DMS53 treated with DMSO at 0.1 percent for 48 hours (cell line): ENCODE data around the gene RNASE12.

Experiments used
- DNase-seq: peaks from one replicate; lab custom pipeline; 2025; ENCODE audit not compliant: unreplicated experiment; lab: John Stamatoyannopoulos, UW

RNASE12 gene

DNA sequence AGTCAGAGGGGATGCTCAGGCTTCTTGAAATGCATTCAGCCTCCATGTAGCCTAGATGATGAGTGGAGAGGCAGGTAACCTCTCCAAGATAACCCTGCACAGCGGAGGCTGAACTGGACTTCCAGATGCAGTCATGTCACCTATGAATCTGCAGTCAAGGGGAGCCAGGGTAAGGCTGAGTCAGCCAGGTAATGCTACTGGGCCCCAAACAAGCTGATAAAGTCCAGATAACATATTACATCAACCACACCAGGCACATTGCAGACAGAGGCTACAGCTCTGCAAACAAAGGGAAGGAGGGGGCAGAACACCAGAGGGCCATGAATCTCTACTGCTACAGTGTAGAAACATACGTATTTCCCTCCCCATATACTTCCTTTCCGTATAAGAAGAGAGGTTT lies 44.3 kb downstream of the RNASE12 start:
- no peak for DNase-seq
